GM18517 (cell line): ENCODE measurements around the gene ZP1.

ENCODE experiments used
- ATAC-seq: cut with Tn5 transposase; IDR thresholded peaks from one replicate; pipeline ENCODE4 v1.9.1; 2021; ENCODE audit warnings: mild to moderate bottlenecking, moderate library complexity; ENCODE audit not compliant: unreplicated experiment

ZP1 gene

GRCh38 chr11:60857378-60858232 is 9.7 kb upstream of the ZP1 start:
- ATAC-seq: no peak

DNA sequence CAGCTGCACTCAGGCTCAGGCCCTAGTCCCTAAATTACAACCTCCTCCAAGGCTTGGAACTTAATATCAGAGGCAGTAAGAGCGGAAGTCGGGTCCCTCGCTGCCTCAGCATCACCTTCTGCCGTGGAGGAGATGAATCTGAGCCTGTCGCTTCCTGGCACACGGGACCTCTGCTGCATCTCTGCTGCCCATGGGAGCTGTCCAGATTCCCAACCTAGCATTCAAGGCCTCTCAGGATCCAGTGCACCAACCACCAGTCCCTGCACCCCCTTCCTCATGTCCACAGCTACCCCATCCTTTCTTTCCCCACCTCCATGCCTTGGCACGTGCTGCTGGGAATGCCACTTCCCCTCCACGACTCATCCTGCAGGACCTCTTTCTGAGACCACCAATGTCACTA is 9.1 kb upstream of the ZP1 start:
- ATAC-seq: no peak

DNA sequence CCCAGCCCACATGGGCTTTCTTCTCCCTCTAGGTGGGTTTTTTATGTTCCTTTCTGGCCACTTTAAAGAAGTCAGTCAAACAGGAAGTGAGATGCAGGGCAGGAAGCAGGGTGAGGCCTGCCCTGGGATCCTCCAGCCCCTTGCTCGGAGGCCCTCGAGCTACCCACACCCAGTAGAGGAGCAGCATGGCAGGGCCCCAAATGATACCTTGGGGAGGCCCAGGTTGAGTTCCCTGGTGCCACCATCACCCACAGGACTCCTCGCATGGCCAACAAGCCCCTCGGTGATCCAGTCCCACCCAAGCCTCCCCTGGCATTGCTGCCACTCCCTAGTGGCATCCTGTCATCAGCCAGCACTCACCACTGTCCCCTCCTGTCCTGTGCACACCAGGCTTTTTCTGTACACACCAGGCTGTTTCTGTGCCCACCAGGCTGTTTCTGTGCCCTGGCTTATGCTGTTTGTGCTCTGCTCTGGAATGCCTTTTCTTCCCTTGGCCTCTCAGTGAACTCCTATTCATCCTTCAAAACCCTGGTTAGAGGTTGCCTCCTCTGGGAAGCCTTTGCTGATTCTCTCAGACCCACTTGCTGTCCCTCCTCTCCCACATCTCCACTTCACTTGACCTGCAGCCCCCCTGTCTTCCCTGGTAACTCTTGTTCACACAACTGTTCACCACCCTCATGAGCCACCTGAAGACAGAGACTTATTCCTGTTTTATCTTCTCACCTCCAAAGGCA is 8.4 kb upstream of the ZP1 start:
- no peak for ATAC-seq

GRCh38 chr11:60859616-60860250 is 7.6 kb upstream of the ZP1 start:
- no peak for ATAC-seq

- ATAC-seq: no peak
Measured at GRCh38 chr11:60860943-60861342, 6.4 kb upstream of the ZP1 start.

DNA sequence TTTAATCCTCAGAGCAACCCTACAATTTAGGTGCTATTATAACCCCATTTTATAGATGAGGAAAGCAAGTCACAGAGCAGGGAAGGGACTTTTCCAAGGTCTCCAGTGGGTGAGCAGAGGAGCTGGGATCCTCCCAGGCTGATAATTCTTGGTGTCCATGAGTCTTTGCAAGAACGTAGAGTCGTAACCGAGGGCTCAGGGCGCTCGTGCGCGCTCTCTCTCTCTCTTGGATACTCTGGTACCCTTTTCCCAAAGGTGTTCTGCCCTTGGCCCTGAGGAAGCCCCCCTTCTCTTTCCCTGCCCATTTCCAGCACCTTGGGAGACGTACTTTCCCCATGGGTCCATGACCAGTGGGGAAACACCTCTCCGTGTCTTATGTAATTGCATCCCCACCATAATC is 5.2 kb upstream of the ZP1 start:
- no peak for ATAC-seq

GRCh38 chr11:60863550-60864521 is 3.5 kb upstream of the ZP1 start:
- ATAC-seq: no peak

DNA sequence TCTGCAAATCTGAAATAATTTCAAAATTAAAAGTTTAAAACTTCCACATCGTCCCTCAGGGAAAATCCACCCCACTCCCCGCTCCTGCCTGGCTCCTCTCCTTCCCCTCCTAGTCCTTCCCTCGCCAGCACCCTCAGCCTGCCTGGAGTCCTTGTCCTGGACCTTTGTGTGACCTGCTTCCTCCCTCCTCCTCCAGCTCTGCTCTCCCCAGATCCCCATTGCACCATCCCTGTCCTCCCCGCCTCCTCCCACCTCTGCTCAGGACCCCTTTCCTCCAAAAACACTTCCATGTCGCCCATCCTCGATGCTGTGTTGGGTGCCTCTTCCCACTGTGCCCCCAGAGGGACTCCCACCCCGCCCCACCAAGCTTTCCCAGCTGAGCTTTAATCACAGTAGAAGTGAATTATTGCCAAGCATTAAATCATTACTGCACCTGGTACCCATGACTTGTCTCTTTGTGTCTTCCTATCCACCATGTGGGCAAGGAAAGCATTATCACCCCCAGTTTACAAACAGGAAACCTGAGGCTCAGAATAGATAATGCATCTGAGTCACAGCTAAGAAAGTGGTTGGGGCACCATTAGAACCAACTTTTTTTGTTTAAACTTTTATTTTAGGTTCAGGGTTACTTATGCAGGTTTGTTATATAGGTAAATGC is 2.4 kb upstream of the ZP1 start:
- no peak for ATAC-seq

DNA sequence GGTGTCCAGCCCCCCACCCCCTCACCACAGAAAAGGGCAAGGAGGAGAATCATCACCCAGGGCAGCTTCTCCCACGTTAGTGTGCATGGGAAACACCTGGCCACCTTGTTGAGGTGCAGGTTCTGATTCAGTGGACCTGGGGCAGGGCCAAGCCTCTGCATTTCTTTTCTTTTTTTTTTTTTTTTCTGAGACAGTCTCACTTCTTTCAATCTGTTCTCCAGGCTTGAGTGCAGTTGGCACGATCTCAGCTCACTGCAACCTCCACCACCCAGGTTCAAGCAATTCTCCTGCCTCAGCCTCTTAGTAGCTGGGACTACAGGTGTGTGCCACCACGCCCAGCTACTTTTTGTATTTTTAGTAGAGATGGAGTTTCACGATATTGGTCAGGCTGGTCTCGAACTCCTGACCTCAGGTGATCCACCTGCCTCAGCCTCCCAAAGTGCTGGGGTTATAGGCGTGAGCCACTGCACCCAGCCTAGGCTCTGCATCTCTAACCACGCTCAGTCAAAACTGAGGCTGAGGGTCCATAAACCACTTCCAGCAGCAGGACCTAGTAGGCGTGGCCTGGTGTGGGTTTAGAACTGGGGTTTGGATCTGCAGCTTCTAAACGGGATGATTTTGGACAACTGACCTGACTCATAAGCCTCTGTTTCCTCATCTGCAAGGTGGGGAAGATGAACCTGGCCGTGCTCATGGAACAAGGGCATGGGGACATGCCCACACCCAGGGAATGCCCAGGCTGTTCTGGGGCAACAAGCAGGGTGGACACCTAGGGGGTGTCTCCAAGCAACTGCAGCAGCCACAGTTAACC is 734 bp downstream of the ZP1 start:
- no peak for ATAC-seq

DNA sequence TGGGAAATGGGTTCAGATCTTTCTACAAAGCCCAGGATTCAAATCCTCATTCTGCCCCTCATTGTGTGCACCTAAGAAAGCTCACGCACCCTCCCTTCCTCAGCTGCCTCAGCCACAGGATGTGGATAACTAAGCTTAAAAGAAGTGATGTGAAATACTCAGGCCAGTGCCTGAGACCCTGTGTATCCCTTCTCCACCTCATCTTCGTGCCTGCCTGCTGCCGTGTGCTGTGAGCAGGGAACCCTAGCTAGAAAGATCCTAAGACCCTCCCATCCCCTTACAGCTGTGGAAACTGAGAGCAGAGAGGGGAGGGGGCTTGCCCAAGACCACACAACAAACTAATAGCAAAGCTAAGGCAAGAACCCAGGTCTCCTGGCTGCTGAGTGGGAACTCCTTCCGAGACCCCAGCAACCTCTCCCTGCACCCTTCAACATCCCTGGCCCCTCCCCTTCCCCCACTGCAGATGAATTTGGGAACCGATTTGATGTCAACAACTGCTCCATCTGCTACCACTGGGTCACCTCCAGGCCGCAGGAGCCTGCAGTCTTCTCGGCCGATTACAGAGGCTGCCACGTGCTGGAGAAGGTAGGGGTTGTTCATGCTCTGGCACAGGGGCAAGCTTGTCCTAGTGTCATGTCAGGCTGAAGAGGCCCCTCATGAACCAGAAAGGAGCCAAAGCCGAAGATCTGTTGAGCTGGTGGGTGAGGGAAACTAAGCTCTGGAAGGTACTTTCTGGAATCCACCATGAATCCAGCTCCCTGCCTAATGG is 1.5 kb downstream of the ZP1 start:
- no peak for ATAC-seq

DNA sequence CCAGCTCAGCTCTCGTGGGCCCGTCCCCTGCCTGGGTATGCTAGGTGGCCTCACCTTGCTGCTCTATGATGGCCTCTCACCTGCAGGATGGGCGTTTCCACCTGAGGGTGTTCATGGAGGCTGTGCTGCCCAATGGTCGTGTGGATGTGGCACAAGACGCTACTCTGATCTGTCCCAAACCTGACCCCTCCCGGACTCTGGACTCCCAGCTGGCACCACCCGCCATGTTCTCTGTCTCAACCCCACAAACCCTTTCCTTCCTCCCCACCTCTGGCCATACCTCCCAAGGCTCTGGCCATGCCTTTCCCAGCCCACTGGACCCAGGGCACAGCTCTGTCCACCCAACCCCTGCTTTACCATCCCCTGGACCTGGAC is 2.1 kb downstream of the ZP1 start:
- no peak for ATAC-seq

DNA sequence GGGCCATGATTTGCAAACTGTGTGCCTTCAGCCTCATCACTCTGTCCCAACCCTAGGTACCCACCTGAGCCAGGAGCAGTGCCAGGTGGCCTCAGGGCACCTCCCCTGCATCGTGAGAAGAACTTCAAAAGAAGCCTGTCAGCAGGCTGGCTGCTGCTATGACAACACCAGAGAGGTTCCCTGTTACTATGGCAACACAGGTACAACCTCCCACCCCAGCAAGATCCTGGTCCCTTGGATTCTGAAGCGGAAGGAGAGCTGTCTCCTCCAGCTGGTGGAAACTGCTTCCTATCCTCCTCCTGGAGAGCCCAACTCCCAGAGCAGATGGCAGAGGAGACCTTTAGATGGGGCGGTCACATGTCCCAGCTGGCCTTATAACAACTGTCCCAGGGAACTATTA is 2.9 kb downstream of the ZP1 start:
- ATAC-seq: no peak

GRCh38 chr11:60870733-60871377 is 3.5 kb downstream of the ZP1 start:
- no peak for ATAC-seq

DNA sequence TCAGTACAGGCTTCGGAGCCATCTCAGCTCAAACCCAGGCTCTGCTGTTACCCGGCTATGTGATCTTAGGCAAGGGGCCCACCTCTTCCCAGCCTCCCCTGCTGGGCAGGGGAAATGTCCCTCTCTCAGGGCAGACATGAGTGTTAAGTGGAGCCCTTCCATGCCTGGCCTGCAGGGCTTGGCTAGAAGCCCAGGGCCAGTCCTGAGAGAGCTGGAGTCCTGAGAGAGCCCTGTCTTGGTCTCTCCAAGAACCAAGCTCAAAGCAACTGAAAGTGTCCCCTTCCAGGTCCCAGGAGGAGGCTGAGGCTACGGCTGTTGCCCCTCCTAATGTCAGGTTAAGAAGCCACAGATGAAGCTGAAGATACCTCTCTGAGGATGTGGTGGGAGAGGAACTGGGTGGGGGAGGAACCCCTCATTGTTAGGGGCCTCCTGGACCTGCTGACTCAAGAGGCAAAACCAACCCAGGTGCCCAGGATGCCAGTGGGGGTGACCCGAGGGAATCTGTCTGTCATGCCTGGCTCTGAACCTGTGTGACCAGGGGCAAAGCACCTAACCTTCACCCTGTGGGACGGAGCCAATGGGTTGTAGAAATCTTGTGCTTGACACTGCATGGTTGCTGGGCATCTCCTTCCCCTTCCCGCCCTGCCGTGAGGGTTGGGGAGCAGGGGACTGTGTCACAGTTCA is 4.2 kb downstream of the ZP1 start:
- ATAC-seq: no peak

GRCh38 chr11:60872124-60872960 is 5.0 kb downstream of the ZP1 start:
- ATAC-seq: no peak

- no peak for ATAC-seq
Measured at GRCh38 chr11:60872961-60873524, 5.7 kb downstream of the ZP1 start.
